LNCAP (cell line): ENCODE results near the gene YPEL2.

Experiments
- CTCF ChIP-seq: fragments of 450-650 bp; IDR thresholded peaks from 2 replicates; pipeline ENCODE4 v1.5.1; 2017; ENCODE audit warnings: mild to moderate bottlenecking

The YPEL2 gene

GRCh38 chr17:59381716-59382570, 50.5 kb downstream of the YPEL2 start:
- no peak for TF ChIP-seq CTCF

GRCh38 chr17:59383893-59384292, 52.4 kb downstream of the YPEL2 start:
- TF ChIP-seq CTCF = no peak

- TF ChIP-seq CTCF = no peak
Observed at GRCh38 chr17:59387351-59388068, 56.1 kb downstream of the YPEL2 start.

GRCh38 chr17:59388069-59388556, 56.7 kb downstream of the YPEL2 start:
- no peak for TF ChIP-seq CTCF

- no peak for TF ChIP-seq CTCF
Observed at GRCh38 chr17:59389066-59389465, 57.6 kb downstream of the YPEL2 start.

GRCh38 chr17:59391021-59391420, 59.6 kb downstream of the YPEL2 start:
- no peak for TF ChIP-seq CTCF

- TF ChIP-seq CTCF = no peak
Observed at GRCh38 chr17:59392973-59393679, 61.7 kb downstream of the YPEL2 start.
